ENCODE data around the gene GTF3C5.

GTF3C5 gene

DNA sequence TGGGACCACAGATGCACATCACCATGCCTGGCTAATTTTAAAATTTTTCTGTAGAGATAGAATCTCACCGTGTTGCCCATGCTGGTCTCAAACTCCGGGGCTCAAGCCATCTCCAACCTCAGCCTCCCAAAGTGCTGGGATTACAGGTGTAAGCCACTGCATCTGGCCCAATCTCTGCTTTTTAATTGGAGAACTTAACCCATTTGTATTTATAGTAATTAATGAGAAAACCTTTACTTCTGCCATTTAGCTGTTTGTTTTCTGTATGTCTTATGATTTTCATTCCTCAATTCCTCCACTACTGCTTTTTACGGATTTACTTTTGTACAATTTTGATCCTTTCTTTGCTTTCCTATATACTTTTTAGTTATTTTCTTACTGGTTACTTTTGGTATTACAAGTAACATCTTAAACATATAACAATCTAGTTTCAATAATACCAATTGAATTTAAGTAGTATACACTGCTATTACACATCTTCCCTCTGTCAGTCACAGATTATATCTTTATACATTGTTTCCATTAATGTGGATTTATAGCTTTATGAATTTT, 64.1 kb downstream of the GTF3C5 start:
- no peak for DNase-seq

DNA sequence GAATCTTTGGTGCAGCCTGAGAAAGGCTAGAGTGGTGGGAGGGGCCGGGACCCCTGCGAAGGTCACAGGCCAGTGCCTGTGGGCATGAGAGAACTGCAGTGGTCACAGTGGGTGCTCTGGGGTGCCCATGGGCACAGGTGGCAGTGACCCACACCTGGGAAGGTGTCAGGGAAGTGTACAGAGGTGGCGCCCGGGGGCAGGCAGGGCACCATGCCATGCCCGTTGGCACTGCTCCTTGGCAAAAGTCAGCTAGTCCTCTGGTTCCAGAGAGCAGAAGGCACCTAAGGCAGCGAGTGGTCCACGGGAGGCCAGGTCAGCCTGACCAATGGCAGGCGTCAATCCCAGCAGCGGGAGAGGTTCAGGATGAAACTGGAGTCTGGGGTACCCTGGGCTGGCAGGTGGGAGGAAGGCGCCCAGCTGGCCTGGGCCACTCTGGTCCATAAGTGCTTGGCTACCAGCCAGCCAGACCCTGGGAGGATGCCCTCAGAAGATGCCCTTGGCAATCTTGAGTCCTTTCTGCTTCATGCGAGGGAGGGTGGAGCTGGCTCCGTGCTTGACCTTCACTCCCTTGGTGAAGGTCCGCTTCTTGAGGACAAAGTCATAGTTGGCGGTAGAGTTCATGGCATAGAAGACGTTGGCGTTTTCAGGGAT, 67.4 kb downstream of the GTF3C5 start:
- no peak for DNase-seq

DNA sequence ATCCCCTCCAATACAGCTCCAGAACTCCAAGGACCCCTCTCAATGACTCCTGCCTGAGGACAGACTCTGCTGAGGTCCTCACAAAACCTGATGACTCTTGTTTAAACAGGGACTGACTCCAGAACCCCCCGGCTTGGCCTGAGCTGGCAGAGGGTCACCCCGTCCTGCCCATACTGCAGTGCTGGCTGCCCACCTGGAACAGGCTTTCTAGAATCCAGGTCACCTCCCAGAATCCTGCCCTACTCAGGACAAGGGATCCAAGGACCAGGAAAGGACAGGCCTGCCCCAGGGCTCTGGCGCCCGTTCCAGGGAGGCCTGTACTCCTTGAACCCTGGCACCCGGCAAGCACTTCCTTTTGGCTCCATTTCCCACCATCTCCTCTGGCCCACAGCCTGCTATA, 68.1 kb downstream of the GTF3C5 start:
- DNase-seq, result no peak

DNA sequence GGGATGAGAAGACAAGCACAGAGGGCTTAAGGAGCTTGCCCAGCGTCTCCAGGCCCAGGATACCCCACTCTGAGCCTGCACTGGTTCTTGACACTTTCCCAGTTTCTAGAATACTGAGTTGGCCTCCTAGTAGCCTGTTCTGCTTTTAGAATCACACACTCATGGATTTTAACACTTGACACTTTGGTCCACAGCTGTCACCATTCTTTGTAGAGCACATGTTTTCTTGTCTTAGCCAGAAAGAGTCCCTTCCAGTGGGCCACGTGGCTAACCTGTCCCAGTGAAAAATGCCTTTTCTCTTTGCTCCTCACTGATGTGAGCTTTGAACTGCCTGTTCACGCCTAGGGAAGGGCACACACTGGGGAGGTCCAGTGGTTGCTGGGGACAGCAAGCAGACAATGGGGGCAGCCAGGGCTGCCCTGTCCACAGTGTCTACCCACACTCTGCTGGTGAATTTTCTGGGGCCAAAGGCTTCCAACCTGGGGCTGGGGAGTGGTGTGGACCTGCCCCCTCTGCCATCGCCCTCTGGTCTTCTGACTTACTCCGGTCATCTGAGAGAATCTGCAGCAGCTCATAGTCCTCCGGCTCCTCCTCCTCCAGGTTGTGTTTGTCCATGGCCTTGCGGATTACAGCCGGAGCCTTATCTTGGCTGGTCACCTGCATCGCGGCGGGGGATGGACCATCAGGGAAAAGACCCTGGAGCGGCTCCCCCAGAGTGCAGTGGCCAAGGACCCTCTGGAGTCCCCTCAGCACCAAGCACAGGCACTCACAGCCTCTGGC, 69.1 kb downstream of the GTF3C5 start:
- DNase-seq, result no peak

DNA sequence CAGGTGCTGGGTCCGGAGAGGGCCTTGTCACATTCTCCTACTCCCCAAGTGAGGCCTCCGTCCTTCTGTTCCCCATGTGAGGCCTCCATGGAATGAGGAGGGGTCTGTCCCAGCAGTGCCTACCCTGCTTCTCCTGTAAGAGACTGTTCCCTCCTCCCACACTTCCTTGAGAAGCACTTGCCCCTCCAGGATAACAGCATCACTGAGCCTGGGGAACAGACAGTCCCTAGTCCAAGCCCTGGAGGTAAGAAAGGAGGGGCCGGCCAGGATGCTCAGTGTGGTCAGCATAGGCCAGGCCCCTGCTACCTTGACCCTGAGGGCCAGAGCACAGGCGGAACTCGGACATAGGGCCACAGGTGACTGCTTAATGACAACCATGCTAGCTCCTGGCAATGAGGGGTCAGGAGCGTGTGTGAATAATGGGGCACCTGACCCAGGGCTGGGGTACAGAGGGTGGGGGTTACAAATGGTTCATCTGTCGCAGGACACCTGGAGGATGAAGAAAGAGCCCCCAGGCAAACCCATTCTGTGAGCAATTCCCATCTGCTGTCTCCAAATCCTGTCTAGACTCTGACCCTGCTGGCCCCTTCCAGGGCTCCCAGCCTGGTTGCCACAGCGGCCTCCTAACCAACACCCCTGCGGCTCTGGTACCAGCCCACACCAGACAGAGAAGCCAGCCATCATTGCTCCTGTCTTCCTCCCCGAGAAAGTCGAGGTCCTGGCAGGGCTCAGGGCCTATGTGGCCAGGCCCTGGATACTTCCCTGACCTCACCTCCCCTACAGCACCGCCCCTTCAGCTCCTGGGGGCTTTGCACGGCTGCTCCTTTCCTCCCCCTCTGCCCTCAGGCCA, 69.9 kb downstream of the GTF3C5 start:
- DNase-seq, result no peak

DNA sequence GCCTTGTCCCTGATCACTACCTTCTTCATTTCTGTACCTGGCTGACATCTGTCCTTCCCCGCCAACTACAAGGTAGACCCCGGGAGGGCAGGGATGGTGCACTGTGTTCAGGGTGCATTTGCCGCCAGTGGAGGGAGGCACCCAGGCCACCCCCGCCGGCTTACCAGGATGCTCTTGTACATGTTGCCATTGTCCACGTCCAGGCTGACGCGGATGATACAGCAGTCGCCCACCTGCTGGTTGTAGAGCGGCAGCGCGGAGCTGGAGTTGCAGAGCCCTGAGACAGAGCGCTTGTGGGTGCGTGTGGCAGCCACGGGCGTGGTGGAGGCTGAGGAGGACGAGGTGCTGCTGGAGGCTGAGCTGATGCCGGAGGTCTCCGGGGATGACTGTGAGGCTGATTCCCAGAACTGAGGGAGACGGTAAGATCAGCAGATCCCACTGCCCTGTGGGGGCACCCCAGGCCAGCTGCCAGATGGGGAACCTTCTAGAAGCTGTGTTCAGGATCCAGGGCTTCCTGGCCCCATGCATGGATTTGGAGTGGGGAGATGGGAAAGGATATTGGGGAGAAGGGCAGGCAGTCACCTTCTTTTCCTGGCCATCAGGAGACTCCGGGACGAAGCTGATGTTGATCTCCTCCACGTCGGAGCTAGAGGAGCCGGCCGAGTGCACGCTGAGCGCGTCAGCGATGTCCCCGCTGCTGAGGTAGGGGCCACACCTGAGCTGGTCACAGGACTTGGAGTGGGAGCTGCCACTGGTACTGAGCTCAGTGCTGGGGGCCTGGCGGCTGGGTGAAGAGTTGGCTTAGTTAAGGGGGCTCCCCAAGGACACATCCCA, 70.8 kb downstream of the GTF3C5 start:
- DNase-seq, result no peak

DNA sequence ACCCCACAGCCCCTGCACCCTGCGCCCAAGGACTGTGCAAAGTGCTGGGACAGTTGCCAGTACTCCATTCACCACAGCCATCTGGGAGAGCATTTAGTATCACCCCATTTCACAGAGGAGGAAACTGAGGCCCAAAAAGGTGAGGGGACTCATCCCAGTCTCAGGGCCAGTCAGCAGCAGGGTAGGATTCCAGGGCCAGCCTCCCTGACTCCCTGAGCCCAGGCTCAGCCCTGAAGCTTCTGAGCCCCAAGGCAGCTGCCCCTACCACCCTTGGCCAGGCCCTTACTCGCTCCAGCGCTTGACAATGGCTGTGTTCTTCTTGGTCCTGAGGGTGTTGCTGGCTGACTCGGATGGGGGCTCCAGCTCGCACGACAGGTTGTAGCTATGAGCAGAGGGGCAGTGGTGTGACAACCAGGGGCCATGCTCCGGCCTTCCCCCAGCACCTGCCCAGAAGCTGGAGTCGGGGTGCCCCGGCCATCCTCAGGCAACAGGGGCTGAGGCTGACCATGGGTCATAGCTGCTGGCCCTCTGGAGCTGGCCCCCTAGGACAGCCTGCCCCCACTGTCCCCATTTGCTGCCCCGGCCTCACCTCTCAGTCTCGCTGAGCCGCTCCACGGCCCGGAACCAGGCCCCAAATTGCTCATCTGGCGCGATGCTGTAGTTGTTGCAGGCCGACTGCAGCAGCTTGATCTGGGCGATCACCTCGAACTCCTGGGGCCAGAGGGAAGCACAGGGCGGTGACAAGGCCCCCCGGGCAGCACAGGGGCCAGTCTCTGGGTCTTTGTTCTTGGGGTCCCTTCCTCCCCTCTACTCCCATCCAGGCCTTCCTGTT, 71.6 kb downstream of the GTF3C5 start:
- no peak for DNase-seq

DNA sequence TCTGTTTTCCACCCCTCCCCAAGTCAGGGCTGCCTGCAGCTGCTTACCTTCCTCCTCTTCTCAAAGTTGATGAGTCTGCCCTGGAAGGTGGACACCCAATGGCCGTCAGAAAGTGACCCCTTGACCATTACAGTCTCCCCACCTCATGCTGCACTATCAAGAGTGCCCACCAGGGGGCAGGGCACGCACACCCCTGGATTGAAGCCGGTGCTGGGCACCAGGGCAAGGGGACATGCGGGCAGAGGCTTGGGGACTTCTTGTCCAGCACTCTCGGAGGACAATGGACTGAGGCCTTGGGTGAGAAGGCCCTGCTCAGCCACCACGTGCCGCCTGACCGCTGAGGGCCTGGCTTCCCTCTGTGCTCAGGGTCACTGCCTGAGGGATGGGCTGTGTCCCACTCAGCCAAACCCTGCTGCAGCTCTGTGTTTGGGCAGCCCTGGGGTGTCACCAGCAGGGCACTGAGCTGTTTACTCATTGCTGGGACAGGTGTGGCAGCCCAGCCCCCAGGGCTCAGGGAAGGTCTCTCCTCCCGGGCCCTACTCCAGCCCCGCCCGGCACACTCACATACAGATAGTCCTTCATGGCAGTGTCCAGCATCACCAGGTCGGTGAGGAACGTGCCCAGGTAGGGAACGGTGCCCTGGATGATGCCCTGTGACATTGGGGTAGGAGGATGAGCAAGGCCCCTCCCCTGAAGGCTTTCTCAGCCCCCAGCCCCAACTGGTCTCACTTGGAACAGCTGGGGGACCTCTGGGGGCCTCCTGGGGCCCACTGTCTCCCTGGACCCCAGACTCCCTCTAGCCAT, 72.6 kb downstream of the GTF3C5 start:
- DNase-seq, result no peak

DNA sequence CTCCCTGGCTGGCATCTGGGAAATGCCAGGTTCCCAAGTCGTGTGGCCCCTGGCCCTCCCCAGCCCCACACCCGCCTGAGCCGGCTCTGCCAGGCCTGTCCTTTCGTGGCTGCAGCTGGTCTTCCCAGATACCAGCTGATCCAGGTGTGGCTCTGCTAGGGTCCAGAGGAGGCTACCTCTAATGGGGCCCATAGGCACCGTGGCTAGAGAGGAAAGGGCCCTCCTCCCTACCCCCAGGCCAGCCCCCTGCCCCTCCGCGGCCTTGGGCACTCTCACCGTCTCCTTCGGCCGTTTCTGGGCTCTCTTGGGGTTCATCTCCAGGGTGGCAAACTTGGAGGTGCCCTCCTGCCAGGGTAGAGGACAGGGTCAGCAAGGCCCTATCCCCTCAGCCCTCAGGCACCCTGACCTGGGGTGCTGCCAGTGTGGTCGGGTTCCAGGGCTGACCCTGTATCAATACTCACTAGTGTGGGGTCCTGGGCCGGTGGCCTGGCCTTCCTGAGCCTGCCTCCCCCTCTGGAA, 73.2 kb downstream of the GTF3C5 start:
- DNase-seq, result no peak

DNA sequence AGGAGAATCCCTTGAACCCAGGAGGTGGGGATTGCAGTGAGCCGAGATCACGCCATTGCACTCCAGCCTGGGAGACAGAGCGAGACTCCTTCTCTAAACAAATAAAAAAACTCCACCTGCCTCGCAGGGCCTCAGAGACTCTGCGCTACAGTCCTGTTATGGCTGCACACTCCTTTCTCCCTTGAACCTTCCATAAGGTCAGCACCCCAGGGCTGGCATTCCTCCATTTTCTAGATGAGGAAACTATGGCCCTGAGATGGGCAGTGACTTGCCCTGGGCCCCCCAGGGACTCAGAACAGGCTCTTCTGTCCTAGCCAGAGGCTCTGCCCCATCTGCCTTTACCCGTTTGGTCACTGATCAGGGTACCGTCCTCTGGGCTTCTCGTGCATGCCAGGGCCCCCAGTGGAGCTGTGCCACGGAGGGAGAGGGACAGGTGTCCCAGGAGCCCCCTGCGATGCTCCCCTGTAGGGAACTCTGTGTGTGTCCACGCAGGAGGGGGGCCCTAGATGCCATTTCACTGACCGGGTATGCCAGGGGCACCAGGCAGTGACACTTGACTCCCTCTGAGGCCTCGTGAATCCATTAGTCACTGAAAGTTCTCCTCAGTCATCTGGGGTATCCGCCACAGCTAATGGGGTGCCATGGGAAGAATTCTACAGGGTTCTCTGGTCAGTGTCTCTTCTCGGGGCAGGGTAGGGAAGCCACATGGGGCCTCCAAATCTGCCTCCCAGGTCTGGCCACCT, 74.1 kb downstream of the GTF3C5 start:
- no peak for DNase-seq

DNA sequence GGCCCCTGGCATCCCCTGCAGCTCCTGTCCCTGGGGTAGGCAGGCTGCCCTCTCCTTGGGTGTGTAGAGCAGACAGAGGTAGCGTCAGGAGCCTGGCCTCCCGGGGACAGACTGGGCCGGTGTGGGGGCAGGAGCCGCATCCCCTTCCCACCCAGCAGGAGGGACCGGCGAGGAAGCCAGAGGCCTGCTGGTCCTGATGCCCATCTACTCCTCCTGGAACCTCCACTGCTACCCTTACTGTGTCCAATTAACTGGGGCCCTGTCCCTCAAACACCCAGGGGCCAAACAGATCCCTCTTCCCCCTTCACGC, 74.6 kb downstream of the GTF3C5 start:
- DNase-seq, result no peak

DNA sequence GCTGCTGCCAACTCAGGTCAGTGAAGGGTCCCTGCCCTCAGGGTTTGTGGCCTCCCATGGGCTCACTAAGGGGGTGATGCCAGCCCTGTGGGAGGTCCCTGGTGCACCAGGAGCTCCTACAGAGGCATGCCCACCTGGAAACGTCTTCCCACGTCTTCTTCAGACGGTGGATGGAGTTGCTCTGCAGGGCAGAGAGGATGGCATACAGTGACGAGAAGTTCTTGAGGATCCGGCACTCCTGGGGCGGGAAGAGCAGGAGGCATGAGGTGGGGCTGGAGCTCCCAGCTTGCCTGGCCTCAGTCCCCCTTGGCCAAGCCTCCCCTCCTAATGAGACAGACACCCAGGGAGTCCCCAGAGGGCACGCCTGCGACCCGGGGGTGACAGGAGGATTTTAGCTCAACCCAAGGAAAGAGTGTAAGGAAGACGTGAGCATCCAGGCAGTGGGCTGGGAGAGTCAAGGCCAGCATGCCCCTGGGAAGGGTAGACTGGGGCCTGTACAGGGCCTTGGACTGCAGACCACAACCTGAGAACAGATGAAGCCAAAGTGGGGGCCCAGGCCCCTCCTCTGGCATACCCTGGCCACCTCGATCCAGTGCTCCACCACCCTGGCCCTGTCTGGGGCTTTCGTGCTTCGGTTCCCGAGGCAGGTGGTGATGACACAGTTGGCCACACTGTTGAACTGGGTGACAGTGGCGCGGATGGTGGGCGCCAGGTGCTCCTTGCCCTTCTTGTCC, 75.9 kb downstream of the GTF3C5 start:
- no peak for DNase-seq

DNA sequence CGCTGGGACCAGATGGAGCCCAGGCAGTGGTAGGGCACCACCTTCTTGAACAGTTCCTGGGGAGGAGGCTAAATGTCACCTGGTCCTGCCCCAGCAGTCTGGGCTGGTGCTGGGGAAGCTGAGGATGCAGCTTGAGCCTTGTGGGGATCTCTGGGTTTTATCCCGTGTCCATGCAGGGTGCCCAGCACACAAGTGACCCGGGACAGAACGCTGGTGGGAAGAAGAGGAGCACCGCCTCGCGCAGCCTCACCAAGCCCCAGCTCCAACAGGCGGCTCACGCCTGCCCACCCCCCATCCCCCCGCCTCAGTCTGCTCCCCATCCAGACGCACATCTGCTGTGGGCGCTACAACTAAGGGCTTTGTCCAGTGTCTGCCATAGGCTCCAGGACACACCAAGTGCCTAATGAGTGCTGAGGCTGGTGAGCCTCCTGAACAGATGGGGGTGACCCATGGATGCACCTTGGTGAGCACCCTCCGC, 76.5 kb downstream of the GTF3C5 start:
- DNase-seq, result no peak

All from NCI-H1105 (cell line).